ENCODE measurements around the gene MYO7B.

MYO7B gene

GRCh38 chr2:127657232-127657595 lies 121.7 kb downstream of the MYO7B start:
- TF ChIP-seq CTCF (IDR thresholded peaks at IDR 0.05; ENCODE audit: low read depth, low read length) = no peak
- H3K4me3 ChIP-seq (ENCODE audit: low read depth, low read length) = no peak overlapping the region

- no peak overlapping the region for H3K4me3 ChIP-seq (ENCODE audit: low read depth, low read length)
- no peak for TF ChIP-seq CTCF (IDR thresholded peaks at IDR 0.05; ENCODE audit: low read depth, low read length)
These were observed 122.7 kb downstream of the MYO7B start for GRCh38 chr2:127658146-127658545.

- no peak overlapping the region for H3K4me3 ChIP-seq (ENCODE audit: low read depth, low read length)
- TF ChIP-seq CTCF (IDR thresholded peaks at IDR 0.05; ENCODE audit: low read depth, low read length) = no peak
These were observed 123.3 kb downstream of the MYO7B start for GRCh38 chr2:127658641-127659407.

GRCh38 chr2:127659408-127660290 lies 124.2 kb downstream of the MYO7B start:
- no peak for TF ChIP-seq CTCF (IDR thresholded peaks at IDR 0.05; ENCODE audit: low read depth, low read length)
- no peak overlapping the region for H3K4me3 ChIP-seq (ENCODE audit: low read depth, low read length)

GRCh38 chr2:127660291-127660578 lies 124.8 kb downstream of the MYO7B start:
- no peak for TF ChIP-seq CTCF (IDR thresholded peaks at IDR 0.05; ENCODE audit: low read depth, low read length)
- H3K4me3 ChIP-seq (ENCODE audit: low read depth, low read length) = no peak overlapping the region

GRCh38 chr2:127661072-127661649 lies 125.7 kb downstream of the MYO7B start:
- no peak overlapping the region for H3K4me3 ChIP-seq (ENCODE audit: low read depth, low read length)
- TF ChIP-seq CTCF (IDR thresholded peaks at IDR 0.05; ENCODE audit: low read depth, low read length) = no peak

Measured in WI38 (cell line).